ENCODE results near the gene AREG.

AREG gene

GRCh38 chr4:74444891-74445642 lies at the start of gene AREG:
Gene AREG, plus strand, starts transcription at chr4:74445136. Its CDS starts 210 bp downstream, at chr4:74445346.
- peak in 26 of 58 donors; percentile 1 to 50 (median 10) for DNase-seq

- no peak for DNase-seq
These were observed 49.3 kb upstream of the AREG start for GRCh38 chr4:74395633-74396032.

- no peak for DNase-seq
These were observed 47.0 kb upstream of the AREG start for GRCh38 chr4:74397748-74398426.

GRCh38 chr4:74398894-74399589 lies 45.9 kb upstream of the AREG start:
- peak in 1 of 58 donors; percentile 1 for DNase-seq

- DNase-seq: no peak
These were observed 44.5 kb upstream of the AREG start for GRCh38 chr4:74400395-74400794.

GRCh38 chr4:74402692-74403456 lies 42.1 kb upstream of the AREG start:
- no peak for DNase-seq

- no peak for DNase-seq
These were observed 37.0 kb upstream of the AREG start for GRCh38 chr4:74407891-74408290.

- no peak for DNase-seq
These were observed 36.3 kb upstream of the AREG start for GRCh38 chr4:74408639-74409038.

- DNase-seq: no peak
These were observed 34.7 kb upstream of the AREG start for GRCh38 chr4:74410272-74410671.

GRCh38 chr4:74412225-74412624 lies 32.7 kb upstream of the AREG start:
- no peak for DNase-seq

- no peak for DNase-seq
These were observed 31.7 kb upstream of the AREG start for GRCh38 chr4:74413265-74413664.

- no peak for DNase-seq
These were observed 30.7 kb upstream of the AREG start for GRCh38 chr4:74414149-74414809.

- no peak for DNase-seq
These were observed 29.2 kb upstream of the AREG start for GRCh38 chr4:74415602-74416300.

GRCh38 chr4:74418063-74418670 lies 26.8 kb upstream of the AREG start:
- no peak for DNase-seq

- DNase-seq: no peak
These were observed 24.1 kb upstream of the AREG start for GRCh38 chr4:74420863-74421262.

GRCh38 chr4:74423104-74423503 lies 21.8 kb upstream of the AREG start:
- no peak for DNase-seq

GRCh38 chr4:74424111-74424510 lies 20.8 kb upstream of the AREG start:
- DNase-seq: no peak

- no peak for DNase-seq
These were observed 18.8 kb upstream of the AREG start for GRCh38 chr4:74426101-74426500.

GRCh38 chr4:74428276-74428675 lies 16.7 kb upstream of the AREG start:
- no peak for DNase-seq

All from anterior cingulate cortex (tissue), 58 donors.